ENCODE results near the gene PHF12. TPM values are rescaled to one million over a fixed set of nuclear protein-coding genes. Genes with fewer than 3 reads are reported as not detected.

The PHF12 gene
- total and polyA plus RNA-seq, 2 of the 4 experiments (the other 2 are of a cell fraction): 24.4 to 25.6 TPM

DNA sequence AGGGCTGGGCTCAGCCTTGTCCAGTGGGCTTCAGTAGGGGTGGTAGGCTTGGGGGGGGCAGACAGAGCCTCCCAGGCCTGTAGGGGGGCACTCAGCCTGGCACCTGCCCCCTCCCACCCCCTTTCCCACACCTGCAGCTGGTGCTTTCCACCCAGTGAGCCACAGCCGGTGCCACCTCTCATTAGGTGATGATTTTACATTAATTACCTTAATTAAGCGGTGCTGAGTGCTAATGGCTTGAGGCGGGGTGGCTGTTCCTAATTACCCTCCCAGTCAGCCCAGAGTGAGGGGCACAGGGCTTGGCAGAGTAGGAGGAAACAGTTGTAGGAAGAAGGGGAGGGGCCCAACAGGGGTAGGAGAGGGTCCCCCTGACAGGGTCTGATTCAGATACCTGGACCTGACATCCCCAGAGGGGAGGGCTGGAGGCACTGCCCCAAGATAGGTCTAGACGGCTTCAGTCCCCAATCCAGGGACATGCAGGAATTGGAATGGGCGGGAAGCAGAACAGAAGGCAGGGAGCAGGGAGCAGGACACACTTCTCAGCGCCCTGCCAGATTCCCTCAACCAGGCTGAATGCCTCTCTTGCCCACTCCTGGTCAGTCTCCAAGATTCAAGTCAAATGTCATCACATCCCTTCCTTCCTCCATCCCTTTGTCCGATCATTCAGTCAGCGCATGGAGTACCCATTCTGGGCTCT, 26.5 kb upstream of the PHF12 start:
- peaks cover 84% of the 10 kb centered on the region for H3K27me3 ChIP-seq (ENCODE audit: control insufficient read depth, insufficient read depth, low read length)
- dilution Hi-C loops (cut with HindIII; ENCODE audit: low sequenced_read_pairs, unreplicated experiment) (no loop called here), intact Hi-C loops (cut with micrococcal nuclease) (no loop called here)

More for the DNA sequence above, 26.5 kb upstream of the PHF12 start:
- Histone ChIP-seq H4K8ac (ENCODE audit: low read depth in 2 of 2, low read length in 2 of 2) (no peak overlapping the region), H2AK5ac (ENCODE audit: low read depth, low read length) (no peak overlapping the region), H4K5ac (ENCODE audit: low read depth, low read length) (no peak overlapping the region), H2BK5ac (ENCODE audit: low read depth, low read length, poor library complexity, severe bottlenecking) (no peak overlapping the region), H3K79me1 (ENCODE audit: low read depth in 1 of 2, low read length in 2 of 2) (no peaks in the 10 kb centered on the region), H3K4ac (ENCODE audit: low read depth, low read length) (no peak overlapping the region), H3K9me1 (ENCODE audit: insufficient read depth, low read length) (no peaks in the 10 kb centered on the region), H3K9me3 (ENCODE audit: control insufficient read depth, insufficient read depth, low read length) (no peaks in the 10 kb centered on the region), H3K27ac (ENCODE audit: insufficient read depth, low read length) (no peak overlapping the region), H2AFZ (replicated peaks; ENCODE audit: low read length, poor library complexity) (no peak overlapping the region), H2AK9ac (replicated peaks; ENCODE audit: low read depth, low read length, poor library complexity) (no peak overlapping the region), H3K56ac (ENCODE audit: extremely low read depth, insufficient read depth, low read length) (no peak overlapping the region), H3K18ac (ENCODE audit: low read depth, low read length) (no peak overlapping the region), H3K4me1 (ENCODE audit: control insufficient read depth, insufficient read depth, low read length) (peaks cover 2% of the 10 kb centered on the region; the same call in 1 of the 2 replicates), H4K20me1 (ENCODE audit: insufficient read depth, low read length) (0 out of 2 replicates have a peak, but pooled peaks cover 7% of the 10 kb centered on the region), H3K23ac (ENCODE audit: low read depth, low read length) (no peak overlapping the region), H3K4me3 (ENCODE audit: insufficient read depth, low read depth, low read length) (no peak overlapping the region), H3K14ac (replicated peaks; ENCODE audit: low read depth, low read length) (no peak overlapping the region), H4K91ac (ENCODE audit: insufficient read depth, low read depth, low read length) (no peak overlapping the region), H2BK120ac (ENCODE audit: low read depth, low read length) (no peak overlapping the region), H3K4me2 (ENCODE audit: low read depth, low read length) (no peak overlapping the region), H3K9ac (ENCODE audit: low read depth, low read length) (no peak overlapping the region), H2BK15ac (ENCODE audit: low read depth, low read length) (no peak overlapping the region), H2BK20ac (ENCODE audit: low read depth, low read length) (no peak overlapping the region), H3K36me3 (ENCODE audit: control insufficient read depth, insufficient read depth, low read length) (no peaks in the 10 kb centered on the region)
- ChIA-PET POLR2A (ENCODE audit: unreplicated experiment) (no interaction called here), CTCF (no interaction called here)
- WGBS, 2 experiments (ENCODE audit: extremely low coverage in 2 of 2, insufficient read length in 1 of 2): 61% methylated on average over 2 of the region's 8 CpGs; no CpG with 5 or more reads in 1 of the 2 experiments
- BruUV-seq (replicated peaks): no TSS peak
- ATAC-seq (ENCODE audit: low read depth) (no peak), DNase-seq (no peak)
- TF ChIP-seq MXI1 (IDR thresholded peaks at IDR 0.05; ENCODE audit: borderline replicate concordance, low read depth, low read length) (no peak), FOS (IDR thresholded peaks at IDR 0.05; ENCODE audit: low read depth, low read length) (no peak), CHD1 (IDR thresholded peaks at IDR 0.05; ENCODE audit: low read depth, low read length) (no peak), MAZ (IDR thresholded peaks at IDR 0.05; ENCODE audit: borderline replicate concordance, low read depth, low read length) (no peak), SMC3 (IDR thresholded peaks at IDR 0.05; ENCODE audit: low read depth, low read length) (no peak), RFX5 (IDR thresholded peaks at IDR 0.05; ENCODE audit: low read depth, low read length) (no peak), RCOR1 (IDR thresholded peaks at IDR 0.05; ENCODE audit: insufficient replicate concordance, low read length) (no peak)
- TF ChIP-seq, protein P1, sequence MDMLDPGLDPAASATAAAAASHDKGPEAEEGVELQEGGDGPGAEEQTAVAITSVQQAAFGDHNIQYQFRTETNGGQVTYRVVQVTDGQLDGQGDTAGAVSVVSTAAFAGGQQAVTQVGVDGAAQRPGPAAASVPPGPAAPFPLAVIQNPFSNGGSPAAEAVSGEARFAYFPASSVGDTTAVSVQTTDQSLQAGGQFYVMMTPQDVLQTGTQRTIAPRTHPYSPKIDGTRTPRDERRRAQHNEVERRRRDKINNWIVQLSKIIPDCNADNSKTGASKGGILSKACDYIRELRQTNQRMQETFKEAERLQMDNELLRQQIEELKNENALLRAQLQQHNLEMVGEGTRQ (IDR thresholded peaks at IDR 0.05; ENCODE audit: low read depth, low read length): no peak
- TF ChIP-seq, protein P2, sequence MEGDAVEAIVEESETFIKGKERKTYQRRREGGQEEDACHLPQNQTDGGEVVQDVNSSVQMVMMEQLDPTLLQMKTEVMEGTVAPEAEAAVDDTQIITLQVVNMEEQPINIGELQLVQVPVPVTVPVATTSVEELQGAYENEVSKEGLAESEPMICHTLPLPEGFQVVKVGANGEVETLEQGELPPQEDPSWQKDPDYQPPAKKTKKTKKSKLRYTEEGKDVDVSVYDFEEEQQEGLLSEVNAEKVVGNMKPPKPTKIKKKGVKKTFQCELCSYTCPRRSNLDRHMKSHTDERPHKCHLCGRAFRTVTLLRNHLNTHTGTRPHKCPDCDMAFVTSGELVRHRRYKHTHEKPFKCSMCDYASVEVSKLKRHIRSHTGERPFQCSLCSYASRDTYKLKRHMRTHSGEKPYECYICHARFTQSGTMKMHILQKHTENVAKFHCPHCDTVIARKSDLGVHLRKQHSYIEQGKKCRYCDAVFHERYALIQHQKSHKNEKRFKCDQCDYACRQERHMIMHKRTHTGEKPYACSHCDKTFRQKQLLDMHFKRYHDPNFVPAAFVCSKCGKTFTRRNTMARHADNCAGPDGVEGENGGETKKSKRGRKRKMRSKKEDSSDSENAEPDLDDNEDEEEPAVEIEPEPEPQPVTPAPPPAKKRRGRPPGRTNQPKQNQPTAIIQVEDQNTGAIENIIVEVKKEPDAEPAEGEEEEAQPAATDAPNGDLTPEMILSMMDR (conservative IDR thresholded peaks at IDR 0.05; ENCODE audit: low read depth, low read length): no peak
- in situ Hi-C loops (cut with MboI; ENCODE audit: low sequenced_read_pairs): no loop called here
